Esophagus muscularis mucosa (tissue), 4 donors: Measurements from ENCODE around the gene CDX1. TPM values are rescaled to one million over a fixed set of nuclear protein-coding genes. Genes with fewer than 3 reads are reported as not detected.

Experiments used
- DNase-seq: peaks from one replicate; pipeline ENCODE4 v3.0.0-alpha.2; 2017; ENCODE audit errors: extremely low spot score
- H3K27ac ChIP-seq, 4 donors: fragments of 200-600 bp; sonication (generic); replicated peaks in 1 of 4; 1 replicate in 3 of 4; 2 replicates in 1 of 4; pipeline ENCODE4 v1.5.1; 2016 to 2019; ENCODE audit warnings: mild to moderate bottlenecking in 1 of 4
- H3K27me3 ChIP-seq, 4 donors: fragments of 200-600 bp; sonication (generic); one replicate each; pipeline versions ENCODE4 v1.5.1 to v1.6.0; 2016 to 2019
- H3K36me3 ChIP-seq, 4 donors: fragments of 200-600 bp; sonication (generic); one replicate each; pipeline ENCODE4 v1.5.1; 2016 to 2019
- H3K4me1 ChIP-seq, 4 donors: fragments of 200-600 bp; sonication (generic); one replicate each; pipeline ENCODE4 v1.5.1; 2016 to 2019
- H3K4me3 ChIP-seq, 4 donors: fragments of 200-600 bp; sonication (generic); 1 replicate in 2 of 4; 2 replicates in 2 of 4; pipeline ENCODE4 v1.5.1; 2016 to 2019; ENCODE audit warnings: mild to moderate bottlenecking in 4 of 4, moderate library complexity in 1 of 4
- H3K9me3 ChIP-seq, 4 donors: fragments of 200-600 bp; sonication (generic); 1 replicate in 3 of 4; 2 replicates in 1 of 4; pipeline ENCODE4 v1.5.1; 2016 to 2019
- CTCF ChIP-seq, 3 experiments: fragments of 200-600 bp in 2 of 3; fragments of 450-650 bp in 1 of 3; sonication (generic) in 2 of 3; IDR thresholded peaks; one replicate each; pipeline ENCODE4 v1.5.1; 2017 to 2019; ENCODE audit warnings: antibody characterized with exemption in 3 of 3, mild to moderate bottlenecking in 2 of 3, moderate library complexity in 1 of 3
- EP300 ChIP-seq: sonication (generic); formaldehyde crosslinking; IDR thresholded peaks from one replicate; pipeline ENCODE4 v1.6.1; 2017; ENCODE audit warnings: antibody characterized with exemption
- POLR2A ChIP-seq: fragments of 450-650 bp; IDR thresholded peaks from one replicate; pipeline ENCODE4 v1.6.1; 2017; ENCODE audit warnings: antibody characterized with exemption, moderate library complexity, mild to moderate bottlenecking, low read depth
- POLR2AphosphoS5 ChIP-seq, 2 donors: sonication (generic); formaldehyde crosslinking; IDR thresholded peaks; one replicate each; pipeline ENCODE4 v1.6.1; 2017; ENCODE audit warnings: antibody characterized with exemption in 2 of 2
- WGBS: methylation state at CpG from one replicate; pipeline ENCODE4 v1.1.5; 2018; 5-methylcytosine and 5-hydroxymethylcytosine counted together
- intact Hi-C: fragments of 100-400 bp; cut with DNase I; formaldehyde crosslinking; loops from one replicate; pipeline ENCODE4 v1.15.1; 2023
- total RNA-seq, 4 donors: library from RNA; depleted of rRNA; stranded (reverse); fragments of >200 nt; gene quantifications; one replicate each; pipeline versions ENCODE4 v1.1.0 to v1.2.1, GENCODE V29; 2016

CDX1 gene
- total RNA-seq, 4 donors from 2014 or later = 0.23 TPM; not detected in 3

- no peak overlapping the region for H3K27ac ChIP-seq
- intact Hi-C loops = no loop called here
- H3K36me3 ChIP-seq = no peaks in the 10 kb centered on the region
- 91% methylated on average over 5 of the region's 6 CpGs for WGBS
- H3K4me3 ChIP-seq = no peak overlapping the region
- H3K4me1 ChIP-seq = peaks cover 0 to 10% (median 1%) of the 10 kb centered on the region in 4 donors
- peaks cover 0 to 8% (median 0%) of the 10 kb centered on the region in 4 donors for H3K27me3 ChIP-seq
- TF ChIP-seq EP300 = no peak
- no peak for TF ChIP-seq POLR2A
- no peak for TF ChIP-seq POLR2AphosphoS5 (IDR thresholded peaks at IDR 0.05)
- TF ChIP-seq CTCF (IDR thresholded peaks at IDR 0.05) = no peak
- H3K9me3 ChIP-seq = no peaks in the 10 kb centered on the region
- DNase-seq = no peak
These were observed 7.7 kb downstream of the CDX1 start for GRCh38 chr5:150174285-150174684.

GRCh38 chr5:150175076-150175475 lies 8.5 kb downstream of the CDX1 start:
- DNase-seq = no peak
- no peak overlapping the region for H3K4me3 ChIP-seq
- peaks cover 5 to 15% (median 8%) of the 10 kb centered on the region in 4 donors for H3K4me1 ChIP-seq
- H3K27ac ChIP-seq = no peak overlapping the region
- H3K9me3 ChIP-seq = no peaks in the 10 kb centered on the region
- no peak for TF ChIP-seq POLR2A
- no peak for TF ChIP-seq CTCF (IDR thresholded peaks at IDR 0.05)
- TF ChIP-seq POLR2AphosphoS5 (IDR thresholded peaks at IDR 0.05) = no peak
- no peak for TF ChIP-seq EP300
- peaks cover 0 to 3% (median 0%) of the 10 kb centered on the region in 4 donors for H3K27me3 ChIP-seq
- WGBS = 60% methylated on average over 1 of the region's 1 CpG
- intact Hi-C loops = no loop called here
- H3K36me3 ChIP-seq = no peaks in the 10 kb centered on the region

GRCh38 chr5:150175536-150175935 lies 9.0 kb downstream of the CDX1 start:
- H3K27me3 ChIP-seq = peaks cover 0 to 3% (median 0%) of the 10 kb centered on the region in 4 donors
- no peak overlapping the region for H3K27ac ChIP-seq
- H3K36me3 ChIP-seq = no peaks in the 10 kb centered on the region
- H3K4me3 ChIP-seq = no peak overlapping the region
- intact Hi-C loops = no loop called here
- H3K9me3 ChIP-seq = no peaks in the 10 kb centered on the region
- peaks cover 10 to 20% (median 13%) of the 10 kb centered on the region in 4 donors for H3K4me1 ChIP-seq
- DNase-seq = no peak
- no peak for TF ChIP-seq EP300
- no peak for TF ChIP-seq POLR2AphosphoS5 (IDR thresholded peaks at IDR 0.05)
- TF ChIP-seq CTCF (IDR thresholded peaks at IDR 0.05) = peak in 2 of 3 experiments; percentile 20 to 38
- no peak for TF ChIP-seq POLR2A
- 84% methylated on average over 5 of the region's 5 CpGs for WGBS

- no peaks in the 10 kb centered on the region for H3K36me3 ChIP-seq
- H3K27ac ChIP-seq = no peak overlapping the region
- intact Hi-C loops = no loop called here
- H3K4me1 ChIP-seq = peaks cover 19 to 33% (median 27%) of the 10 kb centered on the region in 4 donors
- H3K27me3 ChIP-seq = no peaks in the 10 kb centered on the region
- H3K9me3 ChIP-seq = no peaks in the 10 kb centered on the region
- TF ChIP-seq POLR2A = no peak
- TF ChIP-seq CTCF (IDR thresholded peaks at IDR 0.05) = no peak
- no peak for TF ChIP-seq EP300
- no peak for TF ChIP-seq POLR2AphosphoS5 (IDR thresholded peaks at IDR 0.05)
- no peak overlapping the region for H3K4me3 ChIP-seq
- WGBS = 78% methylated on average over 7 of the region's 8 CpGs
- DNase-seq = no peak
These were observed 10.3 kb downstream of the CDX1 start for GRCh38 chr5:150176745-150177477.
